SK-N-SH (cell line): ENCODE results near the gene SIGLEC1. TPM values are rescaled to one million over a fixed set of nuclear protein-coding genes. Genes with fewer than 3 reads are reported as not detected.

ENCODE experiments used
- CTCF ChIA-PET: fragments of 300-600, 350-600 bp; formaldehyde crosslinking; extraction: SDS; loops from one replicate; lab custom pipeline; 2021; lab: Yijun Ruan, JAX
- POLR2A ChIA-PET: fragments of 350-600 bp; sonication (Branson Sonifier 250); formaldehyde crosslinking; extraction: SDS; loops from one replicate; lab custom pipeline; 2020; ENCODE audit warnings: antibody characterized with exemption, inconsistent platforms; lab: Yijun Ruan, JAX
- DNase-seq: peaks from one replicate; pipeline ENCODE4 v3.0.0; 2012
- H2AFZ ChIP-seq: fragments of 200-600 bp; sonication (generic); 2 replicates; pipeline ENCODE4 v1.8.1; 2016; ENCODE audit warnings: antibody characterized with exemption, mild to moderate bottlenecking, low read depth
- H3F3A ChIP-seq: fragments of 200-600 bp; sonication (generic); replicated peaks from 2 replicates; pipeline ENCODE3; 2016; ENCODE audit warnings: antibody characterized with exemption, mild to moderate bottlenecking; ENCODE audit not compliant: insufficient read depth
- H3K27ac ChIP-seq, 2 experiments: fragments of 200-500 bp in 1 of 2; fragments of 200-600 bp in 1 of 2; sonication (Bioruptor generic) in 1 of 2; sonication (generic), shearing (Covaris generic) in 1 of 2; 2 replicates each; pipeline versions ENCODE4 v1.5.1 to v1.6.1; 2014 to 2016; ENCODE audit warnings: low read depth in 2 of 2, inconsistent platforms in 1 of 2, low read length in 1 of 2, mild to moderate bottlenecking in 1 of 2, mixed read lengths in 1 of 2
- H3K27me3 ChIP-seq: fragments of 200-600 bp; sonication (generic), shearing (Covaris generic); 2 replicates; pipeline ENCODE4 v1.6.1; 2016; ENCODE audit warnings: mixed run types; ENCODE audit not compliant: insufficient read depth
- H3K36me3 ChIP-seq, 2 experiments: fragments of 200-500 bp in 1 of 2; fragments of 200-600 bp in 1 of 2; sonication (Bioruptor generic) in 1 of 2; sonication (generic) in 1 of 2; replicated peaks in 1 of 2; 2 replicates each; pipeline versions ENCODE3 to v1.5.1; 2014 to 2016; ENCODE audit warnings: low read length in 1 of 2, mild to moderate bottlenecking in 1 of 2; ENCODE audit not compliant: insufficient read depth in 2 of 2, control insufficient read depth in 1 of 2
- H3K4me1 ChIP-seq, 2 experiments: fragments of 200-500 bp in 1 of 2; fragments of 200-600 bp in 1 of 2; sonication (Bioruptor generic) in 1 of 2; sonication (generic), shearing (Covaris generic) in 1 of 2; 2 replicates each; pipeline versions ENCODE4 v1.5.1 to v1.6.1; 2014 to 2016; ENCODE audit warnings: low read depth in 1 of 2, low read length in 1 of 2, mixed run types in 1 of 2; ENCODE audit not compliant: insufficient read depth in 2 of 2, control insufficient read depth in 1 of 2
- H3K4me2 ChIP-seq: fragments of 200-600 bp; sonication (generic), shearing (Covaris generic); 2 replicates; pipeline ENCODE4 v1.6.1; 2017; ENCODE audit warnings: mixed run types
- H3K4me3 ChIP-seq, 2 experiments: fragments of 200-500 bp in 1 of 2; fragments of 200-600 bp in 1 of 2; sonication (Bioruptor generic) in 1 of 2; sonication (generic), shearing (Covaris generic) in 1 of 2; 2 replicates each; pipeline versions ENCODE4 v1.5.1 to v1.8.1; 2014 to 2016; ENCODE audit warnings: low read depth in 2 of 2, inconsistent platforms in 1 of 2, low read length in 1 of 2, mild to moderate bottlenecking in 1 of 2, mixed read lengths in 1 of 2, moderate library complexity in 1 of 2
- H3K79me2 ChIP-seq: fragments of 200-600 bp; sonication (generic); 2 replicates; pipeline ENCODE4 v1.8.1; 2017; ENCODE audit warnings: mild to moderate bottlenecking; ENCODE audit not compliant: insufficient read depth
- H3K9ac ChIP-seq: fragments of 200-600 bp; sonication (generic); 2 replicates; pipeline ENCODE4 v1.6.1; 2017; ENCODE audit warnings: mixed run types
- H3K9me2 ChIP-seq: fragments of 200-600 bp; sonication (generic); 2 replicates; pipeline ENCODE4 v1.6.1; 2017; ENCODE audit warnings: mixed run types
- H3K9me3 ChIP-seq: fragments of 200-600 bp; sonication (generic); 2 replicates; pipeline ENCODE4 v1.6.1; 2017; ENCODE audit warnings: mixed run types, mild to moderate bottlenecking, moderate library complexity
- H4K20me1 ChIP-seq: fragments of 200-600 bp; sonication (generic); 2 replicates; pipeline ENCODE4 v1.6.1; 2017; ENCODE audit warnings: mild to moderate bottlenecking, mixed run types; ENCODE audit not compliant: insufficient read depth
- CTCF ChIP-seq: fragments of 200-600 bp; sonication (generic); IDR thresholded peaks from 2 replicates; pipeline ENCODE4 v1.6.1; 2017; ENCODE audit warnings: antibody characterized with exemption, mild to moderate bottlenecking, moderate library complexity
- EZH2phosphoT487 ChIP-seq: fragments of 200-600 bp; sonication (generic); IDR thresholded peaks from 2 replicates; pipeline ENCODE4 v1.6.1; 2017; ENCODE audit warnings: low read depth, mixed run types, mild to moderate bottlenecking, antibody characterized with exemption, moderate library complexity, borderline replicate concordance
- FOSL2 ChIP-seq: IDR thresholded peaks from 2 replicates; pipeline ENCODE4 v1.4.0; 2012; ENCODE audit warnings: low read depth, mild to moderate bottlenecking, moderate library complexity, borderline replicate concordance
- FOXJ3 ChIP-seq: sonication (generic); formaldehyde crosslinking; IDR thresholded peaks from 2 replicates; pipeline ENCODE4 v1.5.1; 2020; ENCODE audit warnings: mild to moderate bottlenecking, missing genetic modification reagents
- FOXM1 ChIP-seq: IDR thresholded peaks from 2 replicates; pipeline ENCODE4 v1.4.0; 2012; ENCODE audit warnings: low read depth, mild to moderate bottlenecking
- GABPA ChIP-seq: IDR thresholded peaks from 2 replicates; pipeline ENCODE4 v1.4.0; 2012; ENCODE audit warnings: low read depth, mild to moderate bottlenecking
- GATA2 ChIP-seq: sonication (generic); formaldehyde crosslinking; IDR thresholded peaks from 2 replicates; pipeline ENCODE4 v1.5.0; 2020; ENCODE audit warnings: mild to moderate bottlenecking, missing genetic modification reagents
- JUND ChIP-seq: IDR thresholded peaks from 2 replicates; pipeline ENCODE4 v1.4.0; 2012
- NFIC ChIP-seq: IDR thresholded peaks from 2 replicates; pipeline ENCODE4 v1.4.0; 2012; ENCODE audit warnings: borderline replicate concordance
- NRF1 ChIP-seq: IDR thresholded peaks from 2 replicates; pipeline ENCODE4 v1.6.1; 2012; ENCODE audit warnings: low read depth, mild to moderate bottlenecking, low read length
- RAD21 ChIP-seq: IDR thresholded peaks from 2 replicates; pipeline ENCODE4 v1.6.1; 2012; ENCODE audit warnings: mild to moderate bottlenecking, low read length
- REST ChIP-seq: IDR thresholded peaks from 2 replicates; pipeline ENCODE4 v1.6.1; 2012; ENCODE audit warnings: mild to moderate bottlenecking, low read depth, low read length, moderate library complexity
- RFX5 ChIP-seq: IDR thresholded peaks from 2 replicates; pipeline ENCODE4 v1.6.1; 2012; ENCODE audit warnings: mild to moderate bottlenecking, improper control_type of control experiment, low read length
- RXRA ChIP-seq: IDR thresholded peaks from 2 replicates; pipeline ENCODE4 v1.4.0; 2012; ENCODE audit warnings: low read depth, mild to moderate bottlenecking, borderline replicate concordance
- SIN3A ChIP-seq: IDR thresholded peaks from 2 replicates; pipeline ENCODE4 v1.6.1; 2012; ENCODE audit warnings: low read depth, mild to moderate bottlenecking, low read length, moderate library complexity, borderline replicate concordance
- SMC3 ChIP-seq: IDR thresholded peaks from 2 replicates; pipeline ENCODE4 v1.6.1; 2012; ENCODE audit warnings: low read depth, low read length, improper control_type of control experiment
- TAF1 ChIP-seq: IDR thresholded peaks from 2 replicates; pipeline ENCODE4 v1.6.1; 2012; ENCODE audit warnings: low read depth, mild to moderate bottlenecking, low read length, moderate library complexity, borderline replicate concordance
- TEAD4 ChIP-seq: IDR thresholded peaks from 2 replicates; pipeline ENCODE4 v1.4.0; 2012; ENCODE audit warnings: mild to moderate bottlenecking, borderline replicate concordance; ENCODE audit not compliant: insufficient read depth
- USF2 ChIP-seq: fragments of 150-350 bp; IDR thresholded peaks from 2 replicates; pipeline ENCODE4 v1.6.1; 2017; ENCODE audit warnings: antibody characterized with exemption, low read length, low read depth, borderline replicate concordance
- ZBTB33 ChIP-seq: IDR thresholded peaks from 2 replicates; pipeline ENCODE4 v1.4.0; 2012; ENCODE audit warnings: low read depth, borderline replicate concordance
- WGBS: methylation state at CpG from one replicate; pipeline ENCODE4 v1.1.6; 2017; ENCODE audit warnings: low lambda C conversion rate; 5-methylcytosine and 5-hydroxymethylcytosine counted together
- polyA plus RNA-seq, 3 experiments: library from polyadenylated mRNA; depleted of rRNA; stranded (reverse); fragments of >200 nt; gene quantifications; 2 replicates each; pipeline ENCODE4 v1.2.3, GENCODE V29; 2012

The SIGLEC1 gene
- polyA plus RNA-seq, 1 of the 3 experiments (the other 2 are of a cell fraction) = not detected

- Histone ChIP-seq H2AFZ (no peak overlapping the region), H3K27ac (no peak overlapping the region), H3K27me3 (no peaks in the 10 kb centered on the region), H3K9me2 (no peaks in the 10 kb centered on the region)
- CTCF ChIA-PET = interaction anchor here (1.0 to 5.8 kb wide), 9 partner anchors 10 to 43 kb away, joined by 3 to 58 read pairs (median 7); no protein-coding TSS in a partner anchor
- no peak for TF ChIP-seq JUND
- no peak for TF ChIP-seq FOXM1
- no peak for TF ChIP-seq CTCF
- no peak for TF ChIP-seq FOSL2
- no peak for TF ChIP-seq NRF1
- no peak for TF ChIP-seq REST
- no peak for TF ChIP-seq RXRA
- TF ChIP-seq RFX5 = no peak
- TF ChIP-seq ZBTB33 = no peak
- no peak for TF ChIP-seq USF2
- TF ChIP-seq RAD21 = no peak
- no peak for TF ChIP-seq GABPA
- no peak for TF ChIP-seq NFIC
- TF ChIP-seq SIN3A = no peak
- TF ChIP-seq SMC3 = no peak
- TF ChIP-seq GATA2 (CRISPR knock-in tag) = no peak
- TF ChIP-seq TEAD4 = no peak
- TF ChIP-seq TAF1 = no peak
- no peak for TF ChIP-seq FOXJ3
- no peak for TF ChIP-seq EZH2phosphoT487
- TF ChIP-seq, all 33 proteins: peak for 0
- Histone ChIP-seq H3K9me3 (no peaks in the 10 kb centered on the region), H3K36me3 (no peaks in the 10 kb centered on the region), H3K9ac (no peak overlapping the region), H3K4me1 (no peaks in the 10 kb centered on the region), H3F3A (no peaks in the 10 kb centered on the region), H3K79me2 (no peaks in the 10 kb centered on the region), H4K20me1 (no peaks in the 10 kb centered on the region), H3K4me3 (no peak overlapping the region), H3K4me2 (no peak overlapping the region)
- DNase-seq = no peak
- POLR2A ChIA-PET = no interaction called here
- WGBS = 51% methylated on average over 12 of the region's 15 CpGs
These were observed 15.4 kb downstream of the SIGLEC1 start for GRCh38 chr20:3696745-3697587.
